ENCODE measurements around the gene ZFP91. TPM values are rescaled to one million over a fixed set of nuclear protein-coding genes. Genes with fewer than 3 reads are reported as not detected.

The ZFP91 gene
- total RNA-seq, 1 donor from 2014 or later = 38.6 TPM

DNA sequence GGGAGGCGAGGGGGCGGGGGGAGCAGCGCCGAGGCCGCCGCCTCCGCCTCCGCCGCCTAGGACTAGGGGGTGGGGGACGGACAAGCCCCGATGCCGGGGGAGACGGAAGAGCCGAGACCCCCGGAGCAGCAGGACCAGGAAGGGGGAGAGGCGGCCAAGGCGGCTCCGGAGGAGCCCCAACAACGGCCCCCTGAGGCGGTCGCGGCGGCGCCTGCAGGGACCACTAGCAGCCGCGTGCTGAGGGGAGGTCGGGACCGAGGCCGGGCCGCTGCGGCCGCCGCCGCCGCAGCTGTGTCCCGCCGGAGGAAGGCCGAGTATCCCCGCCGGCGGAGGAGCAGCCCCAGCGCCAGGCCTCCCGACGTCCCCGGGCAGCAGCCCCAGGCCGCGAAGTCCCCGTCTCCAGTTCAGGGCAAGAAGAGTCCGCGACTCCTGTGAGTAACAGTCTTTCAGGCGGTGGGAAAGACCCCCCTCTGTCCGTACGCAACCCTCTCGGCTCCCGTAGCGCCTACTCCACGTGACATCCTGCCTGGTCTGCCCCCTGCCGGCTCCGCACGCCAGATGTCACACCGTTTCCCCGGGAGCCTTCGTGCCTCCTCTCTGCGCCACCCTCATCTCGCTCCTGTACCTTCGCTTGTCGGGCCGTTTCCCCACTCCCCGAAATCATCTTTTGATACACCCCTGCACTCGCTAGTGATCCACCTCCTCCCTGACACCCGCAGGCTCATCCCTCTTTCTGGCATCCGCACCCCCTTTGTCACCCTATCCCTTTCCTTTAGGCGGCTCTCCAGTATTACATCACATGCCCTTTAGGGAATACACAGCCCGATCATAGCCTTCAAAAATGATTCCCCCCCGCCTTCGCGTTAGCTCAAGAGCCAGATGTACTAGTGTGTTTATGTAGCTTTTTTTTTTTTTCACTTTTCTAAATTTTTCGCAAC lies 598 bp downstream of the ZFP91 start:
- Histone ChIP-seq H3K36me3 (ENCODE audit: control insufficient read depth, insufficient read depth, low read length) (no peaks in the 10 kb centered on the region), H3K4me3 (ENCODE audit: low read depth, low read length) (peak overlapping the region; percentile 100), H3K27me3 (ENCODE audit: control insufficient read depth, insufficient read depth, low read length) (no peaks in the 10 kb centered on the region)
- DNase-seq (ENCODE audit: low read depth) = no peak
- TF ChIP-seq, protein P1, sequence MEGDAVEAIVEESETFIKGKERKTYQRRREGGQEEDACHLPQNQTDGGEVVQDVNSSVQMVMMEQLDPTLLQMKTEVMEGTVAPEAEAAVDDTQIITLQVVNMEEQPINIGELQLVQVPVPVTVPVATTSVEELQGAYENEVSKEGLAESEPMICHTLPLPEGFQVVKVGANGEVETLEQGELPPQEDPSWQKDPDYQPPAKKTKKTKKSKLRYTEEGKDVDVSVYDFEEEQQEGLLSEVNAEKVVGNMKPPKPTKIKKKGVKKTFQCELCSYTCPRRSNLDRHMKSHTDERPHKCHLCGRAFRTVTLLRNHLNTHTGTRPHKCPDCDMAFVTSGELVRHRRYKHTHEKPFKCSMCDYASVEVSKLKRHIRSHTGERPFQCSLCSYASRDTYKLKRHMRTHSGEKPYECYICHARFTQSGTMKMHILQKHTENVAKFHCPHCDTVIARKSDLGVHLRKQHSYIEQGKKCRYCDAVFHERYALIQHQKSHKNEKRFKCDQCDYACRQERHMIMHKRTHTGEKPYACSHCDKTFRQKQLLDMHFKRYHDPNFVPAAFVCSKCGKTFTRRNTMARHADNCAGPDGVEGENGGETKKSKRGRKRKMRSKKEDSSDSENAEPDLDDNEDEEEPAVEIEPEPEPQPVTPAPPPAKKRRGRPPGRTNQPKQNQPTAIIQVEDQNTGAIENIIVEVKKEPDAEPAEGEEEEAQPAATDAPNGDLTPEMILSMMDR (IDR thresholded peaks at IDR 0.05; ENCODE audit: insufficient read depth, low read length, poor library complexity, severe bottlenecking) = peak; percentile 92

GRCh38 chr11:58580311-58580710 lies 1.4 kb downstream of the ZFP91 start:
- H3K4me3 ChIP-seq (ENCODE audit: low read depth, low read length) = peak overlapping the region; percentile 100
- TF ChIP-seq, protein P1 (IDR thresholded peaks at IDR 0.05; ENCODE audit: insufficient read depth, low read length, poor library complexity, severe bottlenecking) = no peak
- no peak for DNase-seq (ENCODE audit: low read depth)
- H3K27me3 ChIP-seq (ENCODE audit: control insufficient read depth, insufficient read depth, low read length) = no peaks in the 10 kb centered on the region
- H3K36me3 ChIP-seq (ENCODE audit: control insufficient read depth, insufficient read depth, low read length) = no peaks in the 10 kb centered on the region

GRCh38 chr11:58582437-58582836 lies 3.6 kb downstream of the ZFP91 start:
- TF ChIP-seq, protein P1 (IDR thresholded peaks at IDR 0.05; ENCODE audit: insufficient read depth, low read length, poor library complexity, severe bottlenecking) = no peak
- no peak overlapping the region for H3K4me3 ChIP-seq (ENCODE audit: low read depth, low read length)
- DNase-seq (ENCODE audit: low read depth) = no peak

GRCh38 chr11:58586998-58587397 lies 8.1 kb downstream of the ZFP91 start:
- Histone ChIP-seq H3K4me3 (ENCODE audit: low read depth, low read length) (no peak overlapping the region), H3K27me3 (ENCODE audit: control insufficient read depth, insufficient read depth, low read length) (no peaks in the 10 kb centered on the region), H3K36me3 (ENCODE audit: control insufficient read depth, insufficient read depth, low read length) (no peaks in the 10 kb centered on the region)
- no peak for DNase-seq (ENCODE audit: low read depth)
- TF ChIP-seq, protein P1 (IDR thresholded peaks at IDR 0.05; ENCODE audit: insufficient read depth, low read length, poor library complexity, severe bottlenecking) = no peak

More at GRCh38 chr11:58582437-58582836, 3.6 kb downstream of the ZFP91 start:
- H3K27me3 ChIP-seq (ENCODE audit: control insufficient read depth, insufficient read depth, low read length) = no peaks in the 10 kb centered on the region
- no peaks in the 10 kb centered on the region for H3K36me3 ChIP-seq (ENCODE audit: control insufficient read depth, insufficient read depth, low read length)

- TF ChIP-seq, protein P1 (IDR thresholded peaks at IDR 0.05; ENCODE audit: insufficient read depth, low read length, poor library complexity, severe bottlenecking) = no peak
- Histone ChIP-seq H3K36me3 (ENCODE audit: control insufficient read depth, insufficient read depth, low read length) (no peaks in the 10 kb centered on the region), H3K4me3 (ENCODE audit: low read depth, low read length) (no peak overlapping the region), H3K27me3 (ENCODE audit: control insufficient read depth, insufficient read depth, low read length) (no peaks in the 10 kb centered on the region)
- DNase-seq (ENCODE audit: low read depth) = no peak
Observed at GRCh38 chr11:58591659-58592058, 12.8 kb downstream of the ZFP91 start.

Measured in kidney epithelial cell (primary cell).